Breast epithelium (tissue), 3 donors: Measurements from ENCODE around the gene GCSAM. TPM values are rescaled to one million over a fixed set of nuclear protein-coding genes. Genes with fewer than 3 reads are reported as not detected.

ENCODE experiments used
- total RNA-seq, 3 donors: library from RNA; depleted of rRNA; stranded (reverse); fragments of >200 nt; gene quantifications; one replicate each; pipeline ENCODE4 v1.1.0, GENCODE V29; 2016

GCSAM gene
- total RNA-seq, 3 donors from 2014 or later: 0.16 to 1.5 (median 0.66) TPM

Other genes with a start within 250 kb of the GCSAM start
- gene ABHD10, start 154.2 kb downstream of the GCSAM start, total RNA-seq: 10 to 100 TPM; 17.3 to 28.5 (median 22.6) TPM
- not detected for gene TAGLN3, start 134.3 kb downstream of the GCSAM start, total RNA-seq
- under 1 TPM in 1 of 3 donors, not detected in 2; 0.15 TPM for gene TMPRSS7, start 98.5 kb downstream of the GCSAM start, total RNA-seq
- gene C3orf52, start 46.9 kb downstream of the GCSAM start, total RNA-seq: 10 to 100 TPM in 1 of 3 donors, 1 to 10 TPM in 1, under 1 TPM in 1; 0.64 to 23.6 (median 8.5) TPM
- gene SLC9C1, start 161.0 kb upstream of the GCSAM start, total RNA-seq: under 1 TPM in 2 of 3 donors, not detected in 1; 0.15 to 0.48 TPM
- 10 to 100 TPM in 2 of 3 donors, 1 to 10 TPM in 1; 4.8 to 20.8 (median 17.0) TPM for gene CD200, start 199.9 kb upstream of the GCSAM start, total RNA-seq